AG04450 (cell line): ENCODE measurements around the gene KIF15. TPM values are rescaled to one million over a fixed set of nuclear protein-coding genes. Genes with fewer than 3 reads are reported as not detected.

Source experiments
- CTCF ChIA-PET: fragments of 300-600, 350-600 bp; formaldehyde crosslinking; extraction: SDS; loops from one replicate; lab custom pipeline; 2022; ENCODE audit warnings: antibody characterized with exemption, inconsistent platforms; lab: Charles Lee
- POLR2A ChIA-PET: fragments of 350-600 bp; formaldehyde crosslinking; extraction: SDS; loops from one replicate; lab custom pipeline; 2021; ENCODE audit warnings: antibody characterized with exemption, inconsistent platforms; lab: Yijun Ruan, JAX
- DNase-seq: peaks from one replicate; pipeline ENCODE4 v3.0.0-alpha.2; 2011; ENCODE audit warnings: low read depth, low spot score
- H3K27ac ChIP-seq: one replicate; pipeline ENCODE4 v1.5.1; 2012; ENCODE audit warnings: low read depth, low read length, control low read depth
- H3K27me3 ChIP-seq: one replicate; pipeline ENCODE4 v1.6.0; 2012; ENCODE audit warnings: low read length; ENCODE audit not compliant: control insufficient read depth, insufficient read depth
- H3K4me3 ChIP-seq: 2 replicates; pipeline ENCODE4 v1.5.1; 2011; ENCODE audit warnings: mild to moderate bottlenecking, low read depth, low read length, control low read depth
- H3K9me3 ChIP-seq: 2 replicates; pipeline ENCODE4 v1.5.1; 2012; ENCODE audit warnings: low read length; ENCODE audit not compliant: control insufficient read depth, insufficient read depth
- polyA plus RNA-seq: library from polyadenylated mRNA; depleted of rRNA; stranded (reverse); fragments of >200 nt; gene quantifications from 2 replicates; pipeline ENCODE4 v1.2.3, GENCODE V29; 2011
- TF ChIP-seq, protein P1 (sequence below): IDR thresholded peaks from 2 replicates; pipeline ENCODE4 v1.5.1; 2011; ENCODE audit warnings: low read depth, low read length, control low read depth, inconsistent platforms

Gene KIF15
- polyA plus RNA-seq, 1 experiment = 3.6 TPM

DNA sequence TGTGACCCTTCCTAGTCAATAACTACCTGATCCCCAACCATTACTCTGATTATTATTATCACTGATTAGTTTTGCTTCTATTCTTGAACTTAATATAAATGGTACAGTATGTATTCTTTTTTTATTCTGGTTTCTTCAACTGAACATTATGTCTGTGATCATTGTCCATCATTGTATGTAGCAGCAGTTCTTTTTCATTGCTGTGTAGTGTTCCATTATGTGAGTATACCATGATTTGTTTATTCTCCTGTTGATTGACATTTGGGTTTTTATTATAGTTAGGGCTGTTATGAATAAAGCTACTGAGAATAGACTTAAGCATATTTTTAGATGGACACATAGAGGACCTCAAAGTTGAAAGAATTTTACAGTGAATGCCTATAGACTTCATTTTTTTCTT is 2.7 kb downstream of the KIF15 start:
- H3K4me3 ChIP-seq = no peak overlapping the region
- H3K9me3 ChIP-seq = peaks cover 17% of the 10 kb centered on the region
- TF ChIP-seq, protein P1, sequence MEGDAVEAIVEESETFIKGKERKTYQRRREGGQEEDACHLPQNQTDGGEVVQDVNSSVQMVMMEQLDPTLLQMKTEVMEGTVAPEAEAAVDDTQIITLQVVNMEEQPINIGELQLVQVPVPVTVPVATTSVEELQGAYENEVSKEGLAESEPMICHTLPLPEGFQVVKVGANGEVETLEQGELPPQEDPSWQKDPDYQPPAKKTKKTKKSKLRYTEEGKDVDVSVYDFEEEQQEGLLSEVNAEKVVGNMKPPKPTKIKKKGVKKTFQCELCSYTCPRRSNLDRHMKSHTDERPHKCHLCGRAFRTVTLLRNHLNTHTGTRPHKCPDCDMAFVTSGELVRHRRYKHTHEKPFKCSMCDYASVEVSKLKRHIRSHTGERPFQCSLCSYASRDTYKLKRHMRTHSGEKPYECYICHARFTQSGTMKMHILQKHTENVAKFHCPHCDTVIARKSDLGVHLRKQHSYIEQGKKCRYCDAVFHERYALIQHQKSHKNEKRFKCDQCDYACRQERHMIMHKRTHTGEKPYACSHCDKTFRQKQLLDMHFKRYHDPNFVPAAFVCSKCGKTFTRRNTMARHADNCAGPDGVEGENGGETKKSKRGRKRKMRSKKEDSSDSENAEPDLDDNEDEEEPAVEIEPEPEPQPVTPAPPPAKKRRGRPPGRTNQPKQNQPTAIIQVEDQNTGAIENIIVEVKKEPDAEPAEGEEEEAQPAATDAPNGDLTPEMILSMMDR = no peak
- no peak overlapping the region for H3K27ac ChIP-seq
- no peaks in the 10 kb centered on the region for H3K27me3 ChIP-seq
- POLR2A ChIA-PET = no interaction called here
- CTCF ChIA-PET = no interaction called here
- DNase-seq = no peak

DNA sequence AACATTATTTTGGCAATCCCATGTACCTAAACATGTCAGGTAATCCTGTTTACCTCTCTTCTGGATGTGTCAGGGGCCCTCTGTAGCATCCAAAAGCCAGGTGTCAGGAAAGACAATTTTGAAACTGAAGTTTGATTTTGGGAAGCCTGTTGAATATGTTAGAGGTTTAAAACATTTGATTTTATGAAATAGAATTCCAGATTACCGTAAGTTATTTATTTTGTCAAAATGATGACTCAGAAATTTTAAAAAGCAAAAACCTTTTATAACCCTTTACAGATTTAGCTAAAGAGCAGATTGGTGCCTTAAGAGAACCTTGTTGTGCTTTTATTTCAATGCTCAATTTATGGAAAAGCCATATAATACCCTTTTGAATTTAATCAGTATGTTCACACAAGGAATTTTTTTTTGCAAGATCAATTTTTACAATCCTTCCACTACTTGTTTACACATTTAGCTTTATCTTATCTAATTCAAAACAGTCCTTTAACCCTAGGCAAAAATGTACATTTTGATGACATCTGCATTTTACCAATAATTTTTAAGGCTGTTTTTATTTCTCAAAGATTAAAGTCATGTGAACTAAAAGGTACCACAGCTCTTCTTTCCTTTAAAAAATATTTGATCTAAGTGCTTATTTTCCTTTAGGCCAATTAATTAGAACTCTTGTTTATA is 10.0 kb downstream of the KIF15 start:
- no peak for DNase-seq
- no peak overlapping the region for H3K27ac ChIP-seq
- peaks cover 10% of the 10 kb centered on the region for H3K9me3 ChIP-seq
- no peak overlapping the region for H3K4me3 ChIP-seq
- ChIA-PET POLR2A (no interaction called here), CTCF (interaction anchor here (1.0 kb wide), 1 partner anchor 10 kb away, joined by 3 read pairs; the partner anchor contains the start of genes KIAA1143 and KIF15)
- no peaks in the 10 kb centered on the region for H3K27me3 ChIP-seq
- TF ChIP-seq, protein P1 = no peak

DNA sequence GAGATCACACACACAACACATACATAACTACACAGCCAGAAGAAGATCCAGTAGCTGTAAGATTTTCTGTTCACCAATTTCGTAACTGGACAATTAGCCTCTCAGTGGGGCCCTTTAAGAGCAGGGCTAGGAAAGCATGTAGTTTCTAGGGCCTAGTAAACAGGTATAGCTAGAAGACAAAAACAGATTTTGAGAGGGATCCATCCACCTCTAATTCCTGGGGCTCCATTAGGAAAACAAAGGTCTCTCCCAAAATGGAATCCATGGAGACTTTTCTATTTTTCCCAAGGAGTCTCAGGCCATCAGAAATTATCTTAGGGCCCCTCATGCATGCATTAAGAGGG is 10.5 kb downstream of the KIF15 start:
- H3K27me3 ChIP-seq = no peaks in the 10 kb centered on the region
- DNase-seq = no peak
- TF ChIP-seq, protein P1 = no peak
- no peak overlapping the region for H3K27ac ChIP-seq
- peaks cover 10% of the 10 kb centered on the region for H3K9me3 ChIP-seq
- CTCF ChIA-PET = interaction anchor here (1.0 kb wide), 1 partner anchor 10 kb away, joined by 3 read pairs; the partner anchor contains the start of genes KIAA1143 and KIF15
- H3K4me3 ChIP-seq = no peak overlapping the region
- POLR2A ChIA-PET = no interaction called here

DNA sequence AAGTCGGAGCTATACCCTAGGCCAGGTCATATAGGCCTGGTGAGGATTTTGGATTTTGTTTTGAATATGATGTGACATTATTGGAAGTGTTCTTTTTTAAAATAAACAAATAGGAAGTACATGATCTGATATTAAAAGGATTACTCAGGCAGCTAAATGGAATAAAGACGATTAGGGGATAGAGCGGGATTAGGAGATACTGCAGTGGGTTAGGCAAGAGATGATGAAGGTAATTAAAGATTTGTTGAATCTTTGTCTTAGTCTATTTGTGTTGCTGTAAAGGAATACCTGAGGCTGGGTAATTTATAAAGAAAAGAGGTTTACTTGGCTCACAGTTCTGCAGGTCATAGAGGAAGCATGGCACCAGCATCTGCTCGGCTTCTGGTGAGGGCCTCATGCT is 21.3 kb downstream of the KIF15 start:
- H3K9me3 ChIP-seq = no peaks in the 10 kb centered on the region
- CTCF ChIA-PET = no interaction called here
- TF ChIP-seq, protein P1 = no peak
- POLR2A ChIA-PET = no interaction called here
- H3K27ac ChIP-seq = no peak overlapping the region
- DNase-seq = no peak
- no peaks in the 10 kb centered on the region for H3K27me3 ChIP-seq
- H3K4me3 ChIP-seq = no peak overlapping the region

GRCh38 chr3:44795197-44795596 is 33.6 kb downstream of the KIF15 start:
- Histone ChIP-seq H3K27me3 (no peaks in the 10 kb centered on the region), H3K9me3 (no peaks in the 10 kb centered on the region), H3K4me3 (no peak overlapping the region), H3K27ac (no peak overlapping the region)
- ChIA-PET CTCF (interaction anchor here (0.8 kb wide), 1 partner anchor 119 kb away, joined by 3 read pairs; no protein-coding TSS in a partner anchor), POLR2A (no interaction called here)
- TF ChIP-seq, protein P1 = no peak
- DNase-seq = no peak
